H9 (cell line): Measurements from ENCODE around the gene RGS8. TPM values are rescaled to one million over a fixed set of nuclear protein-coding genes. Genes with fewer than 3 reads are reported as not detected.

Experiments used
- DNase-seq: peaks from one replicate; pipeline ENCODE4 v3.0.0-alpha.2; 2017
- H2AFZ ChIP-seq: one replicate; pipeline ENCODE4 v1.6.1; 2013; ENCODE audit warnings: mild to moderate bottlenecking, low read length, control low read depth, moderate library complexity
- H2AK5ac ChIP-seq: 2 replicates; pipeline ENCODE4 v1.6.1; 2013; ENCODE audit warnings: low read length, control low read depth, mixed read lengths; ENCODE audit not compliant: insufficient read length
- H2BK120ac ChIP-seq: one replicate; pipeline ENCODE4 v1.6.1; 2013; ENCODE audit warnings: low read depth, mild to moderate bottlenecking, low read length, control low read depth, inconsistent platforms; ENCODE audit not compliant: poor library complexity, severe bottlenecking
- H2BK12ac ChIP-seq: 2 replicates; pipeline ENCODE4 v1.6.1; 2013; ENCODE audit warnings: low read length, control low read depth, mixed read lengths, low read depth; ENCODE audit not compliant: insufficient read length
- H2BK15ac ChIP-seq: 2 replicates; pipeline ENCODE4 v1.6.1; 2013; ENCODE audit warnings: low read depth, low read length, control low read depth
- H2BK20ac ChIP-seq: one replicate; pipeline ENCODE4 v1.6.1; 2013; ENCODE audit warnings: low read depth, mild to moderate bottlenecking, low read length, control low read depth, inconsistent platforms; ENCODE audit not compliant: poor library complexity, severe bottlenecking
- H2BK5ac ChIP-seq: 2 replicates; pipeline ENCODE4 v1.6.1; 2013; ENCODE audit warnings: low read length, control low read depth, mixed read lengths; ENCODE audit not compliant: insufficient read length
- H3K14ac ChIP-seq: 2 replicates; pipeline ENCODE4 v1.6.1; 2013; ENCODE audit warnings: low read length, control low read depth; ENCODE audit not compliant: insufficient read depth
- H3K18ac ChIP-seq: 2 replicates; pipeline ENCODE4 v1.6.1; 2013; ENCODE audit warnings: low read depth, mild to moderate bottlenecking, mixed read lengths, low read length, control low read depth; ENCODE audit not compliant: insufficient read length
- H3K23ac ChIP-seq: 2 replicates; pipeline ENCODE4 v1.6.1; 2013; ENCODE audit warnings: low read length, control low read depth, mixed read lengths, low read depth; ENCODE audit not compliant: insufficient read length
- H3K23me2 ChIP-seq: 2 replicates; pipeline ENCODE4 v1.6.1; 2013; ENCODE audit warnings: low read depth, mild to moderate bottlenecking, mixed read lengths, low read length, control low read depth; ENCODE audit not compliant: insufficient read length, poor library complexity, severe bottlenecking
- H3K27ac ChIP-seq: 2 replicates; pipeline ENCODE4 v1.5.1; 2013; ENCODE audit warnings: low read length, control low read depth, mixed read lengths, low read depth; ENCODE audit not compliant: insufficient read length
- H3K27me3 ChIP-seq: 2 replicates; pipeline ENCODE4 v1.6.1; 2013; ENCODE audit warnings: low read length, control low read depth, inconsistent platforms; ENCODE audit not compliant: insufficient read depth
- H3K4ac ChIP-seq: 2 replicates; pipeline ENCODE4 v1.6.1; 2013; ENCODE audit warnings: low read depth, mild to moderate bottlenecking, control low read depth, inconsistent platforms, low read length, moderate library complexity
- H3K4me1 ChIP-seq: 2 replicates; pipeline ENCODE4 v1.6.1; 2013; ENCODE audit warnings: low read length, control low read depth, inconsistent platforms; ENCODE audit not compliant: insufficient read depth
- H3K4me2 ChIP-seq: 2 replicates; pipeline ENCODE4 v1.6.1; 2013; ENCODE audit warnings: low read length, control low read depth, mixed read lengths; ENCODE audit not compliant: insufficient read length, insufficient read depth
- H3K56ac ChIP-seq: 2 replicates; pipeline ENCODE4 v1.6.1; 2013; ENCODE audit warnings: low read depth, mild to moderate bottlenecking, mixed read lengths, low read length, control low read depth; ENCODE audit not compliant: insufficient read length
- H3K79me1 ChIP-seq: 2 replicates; pipeline ENCODE4 v1.6.1; 2013; ENCODE audit warnings: low read depth, mild to moderate bottlenecking, moderate library complexity, low read length, control low read depth, inconsistent platforms; ENCODE audit not compliant: insufficient read depth, poor library complexity, severe bottlenecking
- H3K79me2 ChIP-seq: 2 replicates; pipeline ENCODE4 v1.6.1; 2013; ENCODE audit warnings: low read length, control low read depth, inconsistent platforms; ENCODE audit not compliant: insufficient read depth
- H3K9ac ChIP-seq: 2 replicates; pipeline ENCODE4 v1.6.1; 2013; ENCODE audit warnings: low read length, control low read depth, mixed read lengths; ENCODE audit not compliant: insufficient read length; ENCODE audit errors: extremely low read depth
- H3K9me3 ChIP-seq: one replicate; pipeline ENCODE4 v1.6.1; 2013; ENCODE audit warnings: low read depth, low read length, inconsistent platforms; ENCODE audit not compliant: control insufficient read depth
- H3T11ph ChIP-seq: one replicate; pipeline ENCODE4 v1.6.1; 2013; ENCODE audit warnings: mild to moderate bottlenecking, low read length, control low read depth, inconsistent platforms
- H4K20me1 ChIP-seq: one replicate; pipeline ENCODE4 v1.6.1; 2013; ENCODE audit not compliant: control insufficient read depth, insufficient read length, insufficient read depth
- H4K5ac ChIP-seq: 2 replicates; pipeline ENCODE4 v1.6.1; 2013; ENCODE audit warnings: low read depth, mild to moderate bottlenecking, mixed read lengths, low read length, control low read depth; ENCODE audit not compliant: insufficient read length
- H4K8ac ChIP-seq: replicated peaks from 2 replicates; pipeline ENCODE4 v1.6.1; 2013; ENCODE audit warnings: low read length, control low read depth, mixed read lengths, low read depth; ENCODE audit not compliant: insufficient read length
- H4K91ac ChIP-seq: 2 replicates; pipeline ENCODE4 v1.6.1; 2013; ENCODE audit warnings: low read depth, mild to moderate bottlenecking, moderate library complexity, mixed read lengths, low read length, control low read depth; ENCODE audit not compliant: insufficient read length
- H3K27ac Mint-ChIP-seq, 3 experiments: 2 replicates in 2 of 3; 3 replicates in 1 of 3; pipeline ENCODE4 v1.8.0; 2020 to 2021; ENCODE audit warnings: mixed read lengths in 3 of 3, mild to moderate bottlenecking in 1 of 3, moderate library complexity in 1 of 3
- H3K27me3 Mint-ChIP-seq: 2 replicates; pipeline ENCODE4 v1.8.0; 2021; ENCODE audit warnings: low read depth, mild to moderate bottlenecking, moderate library complexity, mixed read lengths
- H3K36me3 Mint-ChIP-seq, 3 experiments: 2 replicates in 2 of 3; 3 replicates in 1 of 3; pipeline ENCODE4 v1.8.0; 2020 to 2021; ENCODE audit warnings: low read depth in 3 of 3, mixed read lengths in 3 of 3; ENCODE audit not compliant: insufficient read depth in 1 of 3
- H3K4me1 Mint-ChIP-seq, 2 experiments: 2 replicates each; pipeline ENCODE4 v1.8.0; 2020; ENCODE audit warnings: mixed read lengths in 2 of 2
- H3K4me3 Mint-ChIP-seq, 2 experiments: 2 replicates in 1 of 2; 3 replicates in 1 of 2; pipeline ENCODE4 v1.8.0; 2020 to 2021; ENCODE audit warnings: mild to moderate bottlenecking in 2 of 2, mixed read lengths in 2 of 2, moderate library complexity in 1 of 2
- H3K9me3 Mint-ChIP-seq, 2 experiments: 2 replicates in 1 of 2; 3 replicates in 1 of 2; pipeline ENCODE4 v1.8.0; 2020; ENCODE audit warnings: mild to moderate bottlenecking in 2 of 2, mixed read lengths in 2 of 2, moderate library complexity in 1 of 2
- CTCF ChIP-seq: fragments of 200-600 bp; sonication (generic); conservative IDR thresholded peaks from 3 replicates; pipeline ENCODE4 v1.8.0; 2021; ENCODE audit warnings: antibody characterized with exemption, mild to moderate bottlenecking
- WGBS: extraction: QIAGEN DNeasy Blood & Tissue Kit; methylation state at CpG from one replicate; pipeline ENCODE4 v1.1.7; 2013; ENCODE audit warnings: missing lambda C conversion rate, low lambda C conversion rate, mixed read lengths; ENCODE audit not compliant: insufficient read length; ENCODE audit errors: extremely low coverage; 5-methylcytosine and 5-hydroxymethylcytosine counted together
- total RNA-seq: library from RNA; stranded (reverse); gene quantifications from 2 replicates; pipeline ENCODE4 v1.2.1, GENCODE V29; 2021

The RGS8 gene
- total RNA-seq, 1 experiment from 2014 or later = not detected

- 0 out of 4 replicates have a peak, but pooled peaks cover 0 to 2% of the 10 kb centered on the region in 2 experiments for H3K4me1 Mint-ChIP-seq
- Histone ChIP-seq H4K8ac (no peak overlapping the region), H2AFZ (no peak overlapping the region), H3K79me2 (no peaks in the 10 kb centered on the region), H4K5ac (no peak overlapping the region), H3K4me1 (no peaks in the 10 kb centered on the region), H2AK5ac (no peak overlapping the region), H2BK20ac (no peak overlapping the region), H3K14ac (no peak overlapping the region), H2BK120ac (no peak overlapping the region), H4K20me1 (no peaks in the 10 kb centered on the region), H3K27me3 (no peaks in the 10 kb centered on the region), H3K4me2 (no peak overlapping the region), H2BK15ac (no peak overlapping the region), H3K23me2 (no peaks in the 10 kb centered on the region), H3K27ac (no peak overlapping the region), H3K9me3 (no peaks in the 10 kb centered on the region), H3K18ac (no peak overlapping the region), H2BK5ac (no peak overlapping the region), H2BK12ac (no peak overlapping the region), H3K9ac (no peak overlapping the region), H3K4ac (no peak overlapping the region), H4K91ac (no peak overlapping the region), H3K23ac (no peak overlapping the region), H3K79me1 (no peaks in the 10 kb centered on the region), H3T11ph (no peak overlapping the region), H3K56ac (no peak overlapping the region)
- no peak for TF ChIP-seq CTCF
- no peaks in the 10 kb centered on the region; a peak in 1 of 5 replicates for H3K9me3 Mint-ChIP-seq
- H3K27ac Mint-ChIP-seq = no peak overlapping the region; a peak in 1 of 7 replicates
- H3K36me3 Mint-ChIP-seq = no peaks in the 10 kb centered on the region; a peak in 1 of 7 replicates
- H3K27me3 Mint-ChIP-seq = peaks cover 4% of the 10 kb centered on the region
- no CpG with 5 or more reads among the region's 2 CpGs for WGBS
- no peak overlapping the region for H3K4me3 Mint-ChIP-seq
- no peak for DNase-seq
These were observed 25.5 kb upstream of the RGS8 start for GRCh38 chr1:182709855-182710254.
